SJCRH30 (cell line): ENCODE results near the gene NCBP3. TPM values are rescaled to one million over a fixed set of nuclear protein-coding genes. Genes with fewer than 3 reads are reported as not detected.

ENCODE experiments used
- DNase-seq, 2 experiments: peaks; one replicate each; pipeline ENCODE4 v3.0.0-alpha.2; 2015 to 2020
- H3K27ac ChIP-seq: fragments of 250-450 bp; sonication (Bioruptor Pico); 2 replicates; pipeline ENCODE4 v1.5.1; 2020; ENCODE audit warnings: mild to moderate bottlenecking, moderate library complexity
- H3K27me3 ChIP-seq: fragments of 250-450 bp; sonication (Bioruptor Pico); 2 replicates; pipeline ENCODE4 v1.5.1; 2020; ENCODE audit warnings: mild to moderate bottlenecking, moderate library complexity
- H3K36me3 ChIP-seq: fragments of 250-450 bp; sonication (Bioruptor Pico); 2 replicates; pipeline ENCODE4 v1.5.1; 2020; ENCODE audit warnings: mild to moderate bottlenecking, moderate library complexity
- H3K4me1 ChIP-seq: fragments of 250-450 bp; sonication (Bioruptor Pico); 2 replicates; pipeline ENCODE4 v1.5.1; 2020; ENCODE audit warnings: mild to moderate bottlenecking, moderate library complexity
- H3K4me3 ChIP-seq: fragments of 250-450 bp; sonication (Bioruptor Pico); 2 replicates; pipeline ENCODE4 v1.5.1; 2020; ENCODE audit warnings: mild to moderate bottlenecking, moderate library complexity
- H3K9me3 ChIP-seq: fragments of 250-450 bp; sonication (Bioruptor Pico); replicated peaks from 2 replicates; pipeline ENCODE4 v1.5.1; 2020; ENCODE audit warnings: mild to moderate bottlenecking, moderate library complexity
- total RNA-seq: library from RNA; depleted of rRNA; stranded (reverse); fragments of >200 nt; shearing (Covaris generic); gene quantifications from 2 replicates; pipeline ENCODE4 v1.2.3, GENCODE V29; 2014

The NCBP3 gene
- total RNA-seq, 1 experiment from 2014 or later = 25.4 TPM

- Histone ChIP-seq H3K4me1 (peaks cover 24% of the 10 kb centered on the region), H3K4me3 (no peak overlapping the region), H3K36me3 (no peaks in the 10 kb centered on the region), H3K27ac (no peak overlapping the region), H3K27me3 (no peaks in the 10 kb centered on the region), H3K9me3 (no peaks in the 10 kb centered on the region)
- no peak for DNase-seq
Measured at GRCh38 chr17:3888343-3889171, 42.5 kb upstream of the NCBP3 start.

- Histone ChIP-seq H3K36me3 (no peaks in the 10 kb centered on the region), H3K27me3 (no peaks in the 10 kb centered on the region), H3K27ac (no peak overlapping the region), H3K4me1 (peaks cover 24% of the 10 kb centered on the region), H3K9me3 (no peaks in the 10 kb centered on the region), H3K4me3 (no peak overlapping the region)
- DNase-seq = no peak
Measured at GRCh38 chr17:3887804-3888203, 41.8 kb upstream of the NCBP3 start.

- Histone ChIP-seq H3K9me3 (no peaks in the 10 kb centered on the region), H3K36me3 (no peaks in the 10 kb centered on the region), H3K27me3 (no peaks in the 10 kb centered on the region), H3K27ac (no peak overlapping the region), H3K4me3 (no peak overlapping the region), H3K4me1 (peaks cover 24% of the 10 kb centered on the region)
- DNase-seq = no peak
Measured at GRCh38 chr17:3887394-3887793, 41.3 kb upstream of the NCBP3 start.

GRCh38 chr17:3886776-3887175 is 40.7 kb upstream of the NCBP3 start:
- Histone ChIP-seq H3K4me3 (no peak overlapping the region), H3K27me3 (no peaks in the 10 kb centered on the region), H3K27ac (no peak overlapping the region), H3K4me1 (peaks cover 21% of the 10 kb centered on the region), H3K36me3 (no peaks in the 10 kb centered on the region), H3K9me3 (no peaks in the 10 kb centered on the region)
- DNase-seq = no peak

GRCh38 chr17:3885970-3886369 is 39.9 kb upstream of the NCBP3 start:
- Histone ChIP-seq H3K4me1 (peaks cover 13% of the 10 kb centered on the region), H3K27ac (no peak overlapping the region), H3K36me3 (no peaks in the 10 kb centered on the region), H3K27me3 (no peaks in the 10 kb centered on the region), H3K4me3 (no peak overlapping the region), H3K9me3 (no peaks in the 10 kb centered on the region)
- no peak for DNase-seq

- H3K36me3 ChIP-seq = no peaks in the 10 kb centered on the region
- H3K27ac ChIP-seq = no peak overlapping the region
- DNase-seq = no peak
- no peak overlapping the region for H3K4me3 ChIP-seq
- no peaks in the 10 kb centered on the region for H3K9me3 ChIP-seq
- H3K27me3 ChIP-seq = no peaks in the 10 kb centered on the region
- H3K4me1 ChIP-seq = peaks cover 11% of the 10 kb centered on the region
Measured at GRCh38 chr17:3885271-3885670, 39.2 kb upstream of the NCBP3 start.

- no peak for DNase-seq
- no peak overlapping the region for H3K4me3 ChIP-seq
- no peaks in the 10 kb centered on the region for H3K27me3 ChIP-seq
- no peaks in the 10 kb centered on the region for H3K9me3 ChIP-seq
- H3K36me3 ChIP-seq = no peaks in the 10 kb centered on the region
- H3K27ac ChIP-seq = no peak overlapping the region
- H3K4me1 ChIP-seq = peaks cover 8% of the 10 kb centered on the region
Measured at GRCh38 chr17:3884188-3884587, 38.1 kb upstream of the NCBP3 start.

- Histone ChIP-seq H3K4me3 (no peak overlapping the region), H3K9me3 (no peaks in the 10 kb centered on the region), H3K27ac (no peak overlapping the region), H3K4me1 (peaks cover 17% of the 10 kb centered on the region), H3K36me3 (no peaks in the 10 kb centered on the region), H3K27me3 (no peaks in the 10 kb centered on the region)
- no peak for DNase-seq
Measured at GRCh38 chr17:3882276-3882675, 36.2 kb upstream of the NCBP3 start.

GRCh38 chr17:3880983-3881382 is 34.9 kb upstream of the NCBP3 start:
- no peaks in the 10 kb centered on the region for H3K9me3 ChIP-seq
- no peak overlapping the region for H3K27ac ChIP-seq
- no peak overlapping the region for H3K4me3 ChIP-seq
- DNase-seq = no peak
- peaks cover 17% of the 10 kb centered on the region for H3K4me1 ChIP-seq
- no peaks in the 10 kb centered on the region for H3K27me3 ChIP-seq
- H3K36me3 ChIP-seq = no peaks in the 10 kb centered on the region

- H3K27ac ChIP-seq = peak overlapping the region; percentile 77
- no peaks in the 10 kb centered on the region for H3K9me3 ChIP-seq
- H3K27me3 ChIP-seq = no peaks in the 10 kb centered on the region
- peak overlapping the region; percentile 19 for H3K4me3 ChIP-seq
- peak; percentile 47 to 62 for DNase-seq
- H3K36me3 ChIP-seq = no peaks in the 10 kb centered on the region
- peaks cover 17% of the 10 kb centered on the region for H3K4me1 ChIP-seq
Measured at GRCh38 chr17:3879591-3880417, 33.8 kb upstream of the NCBP3 start.

- peak overlapping the region; percentile 77 for H3K27ac ChIP-seq
- no peaks in the 10 kb centered on the region for H3K36me3 ChIP-seq
- H3K4me1 ChIP-seq = peaks cover 17% of the 10 kb centered on the region
- peak; percentile 94 to 96 for DNase-seq
- no peak overlapping the region for H3K4me3 ChIP-seq
- no peaks in the 10 kb centered on the region for H3K27me3 ChIP-seq
- no peaks in the 10 kb centered on the region for H3K9me3 ChIP-seq
Measured at GRCh38 chr17:3879186-3879585, 33.1 kb upstream of the NCBP3 start.

GRCh38 chr17:3877220-3877619 is 31.2 kb upstream of the NCBP3 start:
- peaks cover 17% of the 10 kb centered on the region for H3K4me1 ChIP-seq
- DNase-seq = no peak
- no peak overlapping the region for H3K27ac ChIP-seq
- no peak overlapping the region for H3K4me3 ChIP-seq
- no peaks in the 10 kb centered on the region for H3K36me3 ChIP-seq
- no peaks in the 10 kb centered on the region for H3K27me3 ChIP-seq
- no peaks in the 10 kb centered on the region for H3K9me3 ChIP-seq

- peaks cover 12% of the 10 kb centered on the region for H3K4me1 ChIP-seq
- no peak for DNase-seq
- no peak overlapping the region for H3K4me3 ChIP-seq
- no peaks in the 10 kb centered on the region for H3K27me3 ChIP-seq
- no peak overlapping the region for H3K27ac ChIP-seq
- H3K9me3 ChIP-seq = no peaks in the 10 kb centered on the region
- H3K36me3 ChIP-seq = no peaks in the 10 kb centered on the region
Measured at GRCh38 chr17:3875317-3875716, 29.3 kb upstream of the NCBP3 start.

GRCh38 chr17:3873862-3874261 is 27.8 kb upstream of the NCBP3 start:
- no peaks in the 10 kb centered on the region for H3K9me3 ChIP-seq
- H3K4me3 ChIP-seq = no peak overlapping the region
- no peaks in the 10 kb centered on the region for H3K27me3 ChIP-seq
- H3K27ac ChIP-seq = no peak overlapping the region
- peaks cover 8% of the 10 kb centered on the region; the same call in 1 of the 2 replicates for H3K4me1 ChIP-seq
- no peaks in the 10 kb centered on the region for H3K36me3 ChIP-seq
- DNase-seq = no peak

- no peak overlapping the region for H3K27ac ChIP-seq
- H3K4me3 ChIP-seq = no peak overlapping the region
- no peaks in the 10 kb centered on the region for H3K36me3 ChIP-seq
- H3K27me3 ChIP-seq = no peaks in the 10 kb centered on the region
- H3K9me3 ChIP-seq = no peaks in the 10 kb centered on the region
- H3K4me1 ChIP-seq = no peaks in the 10 kb centered on the region
- peak; percentile 60 to 62 for DNase-seq
Measured at GRCh38 chr17:3870871-3871306, 24.8 kb upstream of the NCBP3 start.
